ENCODE data around the gene C16orf78.

Gene C16orf78

GRCh38 chr16:49373504-49373903, at the start of gene C16orf78:
C16orf78 (plus strand) TSS chr16:49373804; CDS start chr16:49373940, 136 bp downstream.
- no peak for DNase-seq

- no peak for DNase-seq
Measured at GRCh38 chr16:49324703-49325102, 48.9 kb upstream of the C16orf78 start.

- no peak for DNase-seq
Measured at GRCh38 chr16:49327466-49327865, 46.1 kb upstream of the C16orf78 start.

GRCh38 chr16:49328325-49328724, 45.3 kb upstream of the C16orf78 start:
- no peak for DNase-seq

GRCh38 chr16:49330562-49331201, 42.9 kb upstream of the C16orf78 start:
- no peak for DNase-seq

GRCh38 chr16:49332589-49333258, 40.9 kb upstream of the C16orf78 start:
- DNase-seq: no peak

- DNase-seq: no peak
Measured at GRCh38 chr16:49333259-49333597, 40.4 kb upstream of the C16orf78 start.

- DNase-seq: no peak
Measured at GRCh38 chr16:49335828-49336227, 37.8 kb upstream of the C16orf78 start.

GRCh38 chr16:49336581-49336980, 37.0 kb upstream of the C16orf78 start:
- DNase-seq: no peak

- no peak for DNase-seq
Measured at GRCh38 chr16:49337814-49338350, 35.7 kb upstream of the C16orf78 start.

GRCh38 chr16:49338611-49339265, 34.9 kb upstream of the C16orf78 start:
- no peak for DNase-seq

- DNase-seq: no peak
Measured at GRCh38 chr16:49340466-49340865, 33.1 kb upstream of the C16orf78 start.

GRCh38 chr16:49341706-49342105, 31.9 kb upstream of the C16orf78 start:
- DNase-seq: no peak

- DNase-seq: no peak
Measured at GRCh38 chr16:49342336-49343265, 31.0 kb upstream of the C16orf78 start.

- no peak for DNase-seq
Measured at GRCh38 chr16:49343291-49343690, 30.3 kb upstream of the C16orf78 start.

GRCh38 chr16:49344401-49344800, 29.2 kb upstream of the C16orf78 start:
- no peak for DNase-seq

- no peak for DNase-seq
Measured at GRCh38 chr16:49345829-49346228, 27.8 kb upstream of the C16orf78 start.

GRCh38 chr16:49346459-49346858, 27.1 kb upstream of the C16orf78 start:
- no peak for DNase-seq

GRCh38 chr16:49347476-49347875, 26.1 kb upstream of the C16orf78 start:
- DNase-seq: no peak

- DNase-seq: no peak
Measured at GRCh38 chr16:49348408-49349176, 25.0 kb upstream of the C16orf78 start.

GRCh38 chr16:49349446-49350168, 24.0 kb upstream of the C16orf78 start:
- no peak for DNase-seq
